HUDEP-2 (cell line): ENCODE results near the gene SLC4A4.

Source experiments
- DNase-seq, 76 experiments: peaks; one replicate each; lab custom pipeline; 2025; ENCODE audit not compliant: unreplicated experiment in 76 of 76; lab: John Stamatoyannopoulos, UW

The SLC4A4 gene

GRCh38 chr4:71468116-71468710 lies 129.4 kb downstream of the SLC4A4 start:
- DNase-seq, result no peak

- DNase-seq, result no peak
These were observed 130.7 kb downstream of the SLC4A4 start for GRCh38 chr4:71469541-71469940.

- DNase-seq, result no peak
These were observed 131.7 kb downstream of the SLC4A4 start for GRCh38 chr4:71470524-71470923.

- DNase-seq, result no peak
These were observed 134.1 kb downstream of the SLC4A4 start for GRCh38 chr4:71472946-71473345.

- no peak for DNase-seq
These were observed 134.9 kb downstream of the SLC4A4 start for GRCh38 chr4:71473541-71474240.

GRCh38 chr4:71474731-71475130 lies 135.9 kb downstream of the SLC4A4 start:
- no peak for DNase-seq

GRCh38 chr4:71476240-71476639 lies 137.4 kb downstream of the SLC4A4 start:
- DNase-seq, result no peak

- DNase-seq, result no peak
These were observed 147.9 kb downstream of the SLC4A4 start for GRCh38 chr4:71486550-71487343.

- DNase-seq, result no peak
These were observed 148.6 kb downstream of the SLC4A4 start for GRCh38 chr4:71487344-71487920.

GRCh38 chr4:71494539-71494938 lies 155.7 kb downstream of the SLC4A4 start:
- no peak for DNase-seq

GRCh38 chr4:71495454-71495853 lies 156.6 kb downstream of the SLC4A4 start:
- no peak for DNase-seq

GRCh38 chr4:71497078-71497477 lies 158.3 kb downstream of the SLC4A4 start:
- no peak for DNase-seq

GRCh38 chr4:71498002-71498401 lies 159.2 kb downstream of the SLC4A4 start:
- no peak for DNase-seq

- DNase-seq, result no peak
These were observed 159.8 kb downstream of the SLC4A4 start for GRCh38 chr4:71498625-71499024.

- no peak for DNase-seq
These were observed 163.2 kb downstream of the SLC4A4 start for GRCh38 chr4:71501992-71502391.

GRCh38 chr4:71518283-71518989 lies 179.6 kb downstream of the SLC4A4 start:
- DNase-seq, result no peak

GRCh38 chr4:71520308-71520707 lies 181.5 kb downstream of the SLC4A4 start:
- no peak for DNase-seq

GRCh38 chr4:71520850-71521249 lies 182.0 kb downstream of the SLC4A4 start:
- no peak for DNase-seq

- DNase-seq, result no peak
These were observed 185.9 kb downstream of the SLC4A4 start for GRCh38 chr4:71524756-71525155.

GRCh38 chr4:71526637-71527406 lies 188.0 kb downstream of the SLC4A4 start:
- no peak for DNase-seq
